Loucy (cell line): ENCODE results near the gene ATP11C.

Experiments used
- CTCF ChIP-seq: fragments of 200-600 bp; sonication (generic); conservative IDR thresholded peaks from 2 replicates; pipeline ENCODE4 v1.5.1; 2014; ENCODE audit warnings: mild to moderate bottlenecking, antibody characterized with exemption, low read length
- EZH2phosphoT487 ChIP-seq: fragments of 200-600 bp; IDR thresholded peaks from 2 replicates; pipeline ENCODE4 v1.6.1; 2018; ENCODE audit warnings: antibody characterized with exemption, mild to moderate bottlenecking, moderate library complexity, borderline replicate concordance

GRCh38 chrX:139892512-139892911 is 40.3 kb downstream of the ATP11C start:
- no peak for TF ChIP-seq CTCF
- TF ChIP-seq EZH2phosphoT487: no peak
